ENCODE results near the gene SHISAL1.
"Not testable (repeated sequence)": the region's sequence is repeated elsewhere in the genome, so short reads cannot be mapped to it uniquely, and the experiment has no call there.

SHISAL1 gene

DNA sequence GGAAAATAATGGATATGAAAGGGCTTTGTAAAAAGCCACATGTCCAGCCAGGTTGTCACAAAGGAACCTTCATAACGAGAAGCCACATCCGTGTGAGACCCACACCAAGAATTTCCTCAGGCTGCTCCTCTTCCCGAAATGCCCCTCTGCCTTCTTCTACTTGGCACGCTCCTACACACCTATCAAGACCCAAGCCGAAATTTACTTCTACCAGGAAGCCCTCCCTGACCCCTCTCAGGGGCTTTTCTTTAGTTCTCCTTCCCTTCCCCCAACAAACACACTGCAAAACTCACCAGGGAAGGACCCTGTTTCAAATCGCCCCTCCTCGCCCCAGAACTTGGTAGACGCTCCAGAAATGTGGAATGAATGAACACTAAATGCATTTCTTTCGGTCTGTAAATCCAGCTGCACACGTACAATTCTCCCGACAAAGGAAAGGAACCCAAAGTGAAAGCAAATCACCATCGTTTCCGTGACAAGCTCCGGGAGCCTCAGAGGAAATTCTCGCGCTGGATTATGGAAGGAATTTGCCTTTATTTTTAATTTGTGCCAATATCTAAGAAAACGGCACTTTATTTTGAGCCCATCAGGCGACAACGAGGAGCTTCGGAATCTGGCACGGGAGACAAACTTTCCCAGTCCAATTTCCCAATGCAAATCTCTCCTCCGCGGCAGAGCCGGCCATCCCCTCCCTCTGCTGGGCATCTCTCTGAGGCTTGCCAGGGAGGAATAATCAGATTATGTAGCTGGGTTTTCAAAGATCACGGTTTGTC lies 13.2 kb upstream of the SHISAL1 start:
- DNase-seq: no peak

DNA sequence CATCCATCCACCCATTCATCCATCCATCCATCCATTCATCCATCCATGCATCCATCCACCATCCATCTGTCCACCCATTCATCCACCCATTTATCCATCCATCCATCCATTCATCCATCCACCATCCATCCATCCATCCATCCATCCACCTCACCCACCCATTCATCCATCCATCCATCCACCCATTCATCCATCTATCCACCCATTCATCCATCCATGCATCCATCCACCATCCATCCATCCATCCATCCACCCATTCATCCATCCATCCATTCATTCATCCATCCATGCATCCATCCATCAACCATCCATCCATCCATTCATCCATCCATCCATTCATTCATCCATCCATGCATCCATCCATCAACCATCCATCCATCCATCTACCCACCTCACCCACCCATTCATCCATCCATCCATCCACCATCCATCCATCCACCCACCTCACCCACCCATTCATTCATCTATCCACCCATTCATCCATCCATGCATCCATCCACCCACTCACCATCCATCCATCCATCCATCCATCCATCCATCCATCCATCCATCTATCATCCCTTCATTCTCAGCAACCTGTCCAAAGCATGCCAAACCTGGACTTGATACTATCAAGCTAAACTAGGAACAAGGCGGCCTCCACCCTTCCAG lies 10.5 kb upstream of the SHISAL1 start:
- DNase-seq: not testable (repeated sequence)

DNA sequence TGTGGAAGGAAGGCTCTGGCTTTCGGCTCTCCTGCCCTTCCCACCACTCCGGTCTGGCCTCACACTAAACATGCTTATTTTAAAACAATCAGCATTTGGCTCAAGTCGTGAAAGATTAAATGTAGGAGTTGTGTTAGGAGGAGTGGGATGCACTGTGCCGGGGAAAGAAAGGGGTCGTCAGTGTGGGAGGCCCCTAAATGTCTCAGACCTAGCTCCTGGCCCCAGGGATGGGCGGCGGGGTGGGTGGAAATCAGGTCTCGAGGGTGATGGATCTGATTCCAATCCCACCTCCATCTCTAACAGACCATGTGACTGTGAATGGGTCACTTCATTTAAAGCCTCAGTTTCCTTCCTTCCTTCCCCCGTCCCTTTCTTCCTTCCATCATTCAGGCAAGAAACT lies 6.9 kb upstream of the SHISAL1 start:
- no peak for DNase-seq

DNA sequence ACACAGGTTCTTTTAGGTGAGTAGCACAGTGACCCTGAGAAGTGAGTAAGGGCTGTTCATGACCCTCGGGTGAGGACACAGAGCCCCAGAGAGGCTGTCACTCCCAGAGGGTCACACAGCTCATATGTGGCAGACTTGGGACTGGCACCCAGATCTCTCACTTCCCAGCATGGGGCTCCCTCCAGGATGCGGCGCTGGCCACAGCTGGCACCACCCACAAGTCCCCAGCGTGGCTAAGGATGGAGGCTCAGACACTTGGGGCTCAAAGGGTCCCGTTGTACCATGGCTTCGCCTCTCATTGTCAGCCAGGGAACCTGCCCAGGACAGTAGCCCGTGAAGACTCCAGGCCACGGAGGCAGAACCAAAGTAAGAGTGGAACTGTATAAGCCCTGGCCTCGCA lies 6.0 kb upstream of the SHISAL1 start:
- no peak for DNase-seq

DNA sequence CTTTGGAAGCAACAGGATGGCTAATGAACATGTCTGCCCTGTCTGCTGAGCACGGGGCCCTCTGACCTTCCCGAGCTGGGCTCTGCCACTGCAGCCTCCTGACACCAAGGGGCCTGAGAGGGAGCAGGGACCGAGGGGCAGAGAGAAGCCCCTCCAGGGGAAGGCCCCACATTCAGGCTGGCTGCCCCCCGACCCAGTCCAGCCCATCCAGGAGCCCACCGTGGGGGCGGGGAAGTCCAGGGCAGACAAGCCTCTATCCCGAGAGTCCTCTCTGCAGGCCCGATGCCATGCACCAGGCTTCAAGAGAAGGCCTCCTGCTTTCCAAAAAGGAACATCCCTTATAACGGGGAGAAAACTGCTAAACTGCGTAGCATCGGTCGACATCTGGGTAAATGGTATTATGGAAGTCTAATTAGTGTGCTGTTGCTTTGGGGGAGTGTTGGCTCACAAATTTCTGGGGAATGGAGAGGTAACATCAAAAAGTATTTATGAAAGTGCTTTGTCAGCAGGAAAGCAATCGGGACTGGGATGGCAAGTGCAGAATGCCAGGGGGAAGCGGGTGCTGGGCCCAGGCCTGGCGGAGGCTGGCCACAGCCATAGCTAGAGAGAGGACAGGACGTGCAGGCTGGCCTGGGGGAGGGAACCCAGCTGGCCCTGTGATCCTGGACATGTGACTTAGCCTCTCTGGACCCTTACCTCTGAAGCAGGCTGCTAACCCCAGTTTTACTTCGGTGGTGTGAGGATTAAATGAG lies 5.3 kb upstream of the SHISAL1 start:
- no peak for DNase-seq

DNA sequence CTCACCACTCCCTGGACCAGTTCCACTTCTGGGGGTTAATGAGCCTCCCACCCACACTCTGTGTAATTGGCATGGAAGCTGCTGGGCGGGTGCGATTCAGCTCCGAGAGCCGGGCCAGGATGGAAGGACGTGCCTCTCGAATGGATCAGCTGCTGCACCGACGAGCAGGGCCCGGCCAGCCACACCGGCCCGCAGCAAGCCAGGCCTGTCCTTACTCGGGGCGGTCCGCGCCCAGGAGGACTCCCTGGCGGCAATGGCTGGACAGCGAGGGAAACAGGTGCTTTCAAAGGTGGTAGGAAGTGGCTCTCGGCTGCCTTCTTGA lies 4.3 kb upstream of the SHISAL1 start:
- no peak for DNase-seq

DNA sequence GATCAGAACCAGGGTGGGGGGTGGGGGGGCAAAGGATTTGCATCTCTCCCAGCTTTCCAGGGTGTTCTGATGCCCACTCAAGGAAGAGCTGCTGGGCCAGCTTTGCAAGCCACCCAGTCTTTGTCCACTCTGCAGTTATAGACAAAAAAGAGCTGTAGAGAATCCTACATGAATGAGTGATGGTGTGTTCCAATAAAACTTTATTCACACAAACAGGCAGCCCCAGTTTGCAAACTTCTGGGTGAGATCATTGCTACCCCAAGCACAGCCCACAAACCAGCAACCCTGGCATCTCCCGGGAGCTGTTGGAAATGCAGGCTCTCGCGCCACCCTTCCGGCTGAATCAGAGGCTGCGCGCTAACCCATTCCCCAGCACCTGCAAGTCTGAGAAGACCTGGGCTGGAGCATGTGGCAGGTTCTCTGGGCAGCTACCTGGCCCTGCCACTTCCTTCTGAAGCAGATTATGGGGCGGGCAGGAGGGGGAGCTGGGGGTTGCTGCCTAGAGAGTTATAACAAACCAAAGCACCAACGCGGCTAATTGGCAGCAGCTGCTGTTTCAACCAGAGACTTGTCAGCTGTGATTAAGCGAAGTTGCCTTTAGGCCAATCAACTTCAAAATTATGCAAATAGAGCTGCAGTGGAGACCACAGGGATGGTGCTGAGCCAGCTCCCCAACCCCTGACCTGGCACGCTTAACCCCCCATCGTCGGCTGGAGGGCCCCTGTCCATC lies 3.8 kb upstream of the SHISAL1 start:
- DNase-seq: no peak

DNA sequence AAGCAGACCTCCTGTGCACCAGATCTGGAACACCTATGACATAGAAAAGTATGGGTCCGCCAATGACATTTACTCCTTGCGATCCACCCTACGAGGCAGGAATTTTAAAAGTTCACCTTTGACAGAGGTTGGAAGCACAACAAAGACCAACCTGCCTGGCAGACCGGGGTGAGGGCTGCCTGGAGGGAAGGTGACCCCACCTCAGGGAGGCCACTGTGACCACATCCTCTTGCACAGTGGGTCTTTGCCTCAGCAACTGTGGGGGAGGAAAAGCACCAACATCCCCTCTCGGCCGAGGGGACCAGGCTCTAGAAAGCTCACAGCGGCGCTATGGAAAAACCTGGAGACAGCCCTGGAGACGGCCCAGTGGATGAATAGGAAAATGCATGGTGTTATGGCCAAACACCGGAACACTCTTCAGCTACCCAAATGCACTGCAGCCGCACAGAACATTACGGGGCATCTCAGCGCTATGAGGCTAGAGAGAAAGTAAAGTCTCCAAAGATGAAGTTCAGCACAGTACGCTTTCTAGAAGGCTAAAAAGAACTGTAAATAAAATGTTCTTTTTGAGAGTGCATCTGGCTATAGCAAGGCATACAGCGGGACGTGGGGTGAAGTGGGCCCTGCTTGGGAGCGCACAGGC lies 1.8 kb upstream of the SHISAL1 start:
- no peak for DNase-seq

DNA sequence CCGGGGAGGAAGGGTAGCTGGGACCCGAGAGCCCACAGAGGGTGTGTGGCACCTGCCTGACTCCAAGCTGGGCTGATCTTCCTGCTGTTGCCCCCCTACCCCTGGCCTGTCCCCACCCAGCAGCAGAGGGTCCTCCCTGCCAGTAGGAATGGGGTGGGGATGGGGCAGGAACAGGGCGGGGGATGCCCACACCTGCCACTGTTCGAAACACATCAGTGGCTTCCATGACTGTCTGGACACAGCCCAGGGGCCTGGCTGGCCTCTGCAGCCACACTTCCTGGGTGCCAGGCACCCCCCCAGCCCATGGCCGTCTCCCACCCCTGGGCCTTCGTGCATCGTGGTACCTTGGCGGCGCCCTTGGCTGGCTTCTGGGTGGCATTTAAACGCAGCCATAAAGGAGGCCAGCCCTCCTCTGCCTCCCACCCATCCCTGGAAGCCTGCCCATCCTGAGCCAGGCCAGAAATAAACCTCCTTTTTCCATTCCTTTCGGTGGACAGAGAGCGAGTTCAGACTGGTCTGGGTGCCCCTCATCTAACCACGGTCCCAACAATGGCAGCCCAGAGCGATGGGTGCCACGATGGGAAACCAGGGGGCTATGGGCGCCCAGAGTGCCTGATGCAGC lies 745 bp upstream of the SHISAL1 start:
- DNase-seq: no peak

DNA sequence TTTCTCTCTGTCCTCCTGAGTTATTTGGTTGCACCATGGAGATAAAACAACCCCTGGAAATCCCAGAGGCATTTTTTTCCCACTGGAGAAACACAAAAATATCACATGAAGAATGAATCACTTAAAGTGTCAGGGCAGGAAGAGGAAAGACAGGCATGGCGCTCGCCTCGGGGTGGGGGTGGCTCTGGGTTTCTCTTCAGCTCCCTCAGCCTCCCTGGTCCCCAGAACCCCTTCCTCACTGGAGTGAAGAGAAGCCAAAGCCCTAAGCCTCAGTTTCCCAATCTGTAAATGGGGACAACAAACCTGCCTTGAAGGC lies 938 bp downstream of the SHISAL1 start:
- DNase-seq: no peak

DNA sequence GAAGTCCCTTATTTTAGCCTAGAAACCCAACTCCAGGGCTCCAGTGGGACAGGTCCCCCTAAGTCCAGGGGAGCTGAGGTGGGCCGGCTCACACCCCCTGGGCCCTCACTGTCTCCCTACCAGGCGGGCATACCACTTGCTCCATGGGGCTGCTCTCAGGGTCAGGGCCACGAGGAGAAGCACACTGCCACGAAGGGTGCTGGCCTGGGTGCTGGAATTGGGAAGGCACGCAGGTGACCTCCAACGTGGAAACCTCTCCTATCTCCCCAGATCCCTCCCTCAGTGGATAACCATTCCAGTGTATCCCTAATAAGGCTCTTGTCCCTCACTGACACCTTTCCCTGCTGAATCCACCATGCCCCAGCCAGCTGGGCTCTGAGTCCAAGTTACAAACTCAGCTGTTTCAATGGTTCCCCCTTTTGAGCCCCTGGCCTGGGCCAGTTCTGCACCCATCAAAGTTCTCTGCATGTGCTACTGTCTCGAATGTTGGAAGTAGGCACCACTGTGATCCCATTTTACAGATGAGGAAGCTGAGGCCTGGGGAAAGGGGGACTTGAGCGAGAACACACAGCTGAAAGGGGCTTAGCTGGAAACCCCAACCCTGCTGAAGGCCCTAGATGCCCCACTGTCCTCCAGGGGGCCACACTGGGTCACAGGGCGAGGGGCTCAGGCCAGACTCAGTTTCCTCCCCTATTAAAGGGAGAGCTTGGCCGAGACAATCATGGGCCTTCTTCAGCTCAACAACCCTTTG lies 1.5 kb downstream of the SHISAL1 start:
- DNase-seq: no peak

DNA sequence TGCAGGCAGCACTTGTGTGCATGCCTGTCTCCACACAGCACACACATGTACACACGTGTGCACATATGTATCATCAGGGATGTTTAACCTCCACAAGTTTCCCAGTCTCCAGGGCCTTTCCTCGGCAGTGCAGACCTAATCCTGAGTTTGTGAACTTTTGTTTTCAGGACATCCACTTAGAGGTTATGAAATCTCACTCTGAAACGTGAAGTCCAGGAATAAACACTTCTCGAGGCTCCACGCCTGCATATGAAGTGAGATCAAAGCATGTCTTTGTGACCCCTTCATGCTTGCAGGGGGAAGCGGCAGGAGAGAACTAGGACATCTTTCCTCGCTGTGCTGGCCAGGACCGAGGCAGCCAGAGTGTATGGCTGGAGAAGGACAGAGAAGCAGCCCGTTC lies 3.1 kb downstream of the SHISAL1 start:
- DNase-seq: no peak

DNA sequence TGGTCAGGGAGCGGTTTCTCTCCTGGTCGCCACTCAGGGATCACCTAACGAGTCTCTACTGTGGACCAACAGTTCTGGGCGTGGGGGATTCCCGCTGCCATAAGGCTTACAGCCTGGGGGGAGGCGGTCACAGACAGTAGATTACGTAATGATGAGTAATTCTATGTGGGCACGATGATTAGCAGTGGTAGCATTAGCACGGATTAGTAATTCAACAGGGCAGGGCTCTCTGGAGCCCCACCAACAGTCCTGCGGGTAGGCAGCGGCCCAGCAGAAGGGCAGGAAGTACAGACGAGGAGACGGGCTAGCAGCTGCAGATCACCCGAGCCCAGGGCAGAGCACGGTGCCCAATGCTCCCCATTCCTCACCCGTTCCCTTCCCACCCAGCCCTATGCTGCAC lies 3.6 kb downstream of the SHISAL1 start:
- no peak for DNase-seq

DNA sequence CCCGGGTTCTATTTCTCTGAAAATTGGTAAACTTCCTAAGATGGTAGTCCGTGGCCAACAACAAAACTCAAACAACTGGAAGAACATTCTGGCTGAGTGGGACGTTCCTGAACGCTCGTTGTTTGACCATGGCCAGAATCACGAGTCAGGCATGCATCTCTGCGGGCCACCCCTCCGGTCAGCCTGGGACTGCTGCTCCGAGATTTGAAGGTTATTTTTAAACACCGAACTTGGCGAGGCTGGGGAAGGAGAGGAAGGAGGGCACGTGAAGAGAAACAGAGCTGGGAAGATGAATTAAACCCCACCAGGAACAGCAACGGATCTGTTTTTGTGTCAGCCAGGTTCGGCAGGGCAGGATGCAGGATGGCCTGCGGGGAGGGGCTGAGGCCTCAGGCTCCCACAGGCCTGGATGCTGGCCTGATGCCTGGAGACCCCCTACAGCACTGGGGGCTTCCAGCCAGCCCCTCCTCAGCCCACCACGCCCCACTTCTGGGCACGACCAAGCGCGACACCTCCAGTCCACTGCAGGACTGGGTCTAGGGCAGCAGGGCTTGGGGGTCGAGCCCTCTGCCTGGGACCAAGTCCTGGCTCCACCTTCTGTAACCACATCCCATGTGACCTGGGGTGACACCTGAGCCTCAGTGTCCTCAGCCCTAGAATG lies 5.1 kb downstream of the SHISAL1 start:
- no peak for DNase-seq

DNA sequence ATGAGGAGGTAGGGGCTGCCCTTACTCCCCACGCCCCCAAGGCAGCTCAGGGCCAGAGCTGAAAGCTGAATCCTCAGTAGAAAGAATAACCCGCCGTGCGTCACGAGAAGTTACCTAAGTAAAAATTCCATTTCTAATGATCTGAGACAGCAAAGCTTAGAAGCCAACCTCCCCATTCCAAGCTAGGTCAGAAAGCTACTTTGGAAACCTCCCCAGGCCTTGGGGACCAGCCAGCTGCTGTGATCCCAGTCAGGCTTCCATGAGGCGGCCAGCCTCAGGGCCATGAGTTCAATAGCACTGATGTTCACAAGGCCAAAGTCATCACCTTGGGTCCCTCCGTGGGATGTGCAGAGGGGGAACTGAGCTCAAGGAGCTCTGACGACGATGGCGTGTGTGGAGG lies 6.9 kb downstream of the SHISAL1 start:
- no peak for DNase-seq

DNA sequence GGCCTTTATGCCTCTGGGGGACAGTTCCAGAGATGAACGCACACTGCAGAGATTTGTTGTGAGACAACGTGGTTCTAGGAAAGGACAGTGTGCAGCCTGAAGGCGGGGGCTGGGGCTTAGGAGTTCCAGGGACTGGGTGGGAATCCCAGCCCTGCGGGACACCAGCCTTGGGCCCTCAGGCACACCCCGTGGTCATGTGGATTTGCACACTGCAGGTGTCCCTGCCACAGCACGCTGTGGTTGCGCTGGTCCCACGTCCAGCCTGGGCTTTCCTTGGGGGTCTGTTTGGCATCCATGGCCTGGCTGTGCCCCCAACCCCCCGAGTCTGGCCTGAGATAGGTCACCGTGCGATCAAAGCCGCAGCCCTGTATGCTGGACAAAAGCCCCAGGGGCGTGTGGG lies 7.3 kb downstream of the SHISAL1 start:
- DNase-seq: no peak

DNA sequence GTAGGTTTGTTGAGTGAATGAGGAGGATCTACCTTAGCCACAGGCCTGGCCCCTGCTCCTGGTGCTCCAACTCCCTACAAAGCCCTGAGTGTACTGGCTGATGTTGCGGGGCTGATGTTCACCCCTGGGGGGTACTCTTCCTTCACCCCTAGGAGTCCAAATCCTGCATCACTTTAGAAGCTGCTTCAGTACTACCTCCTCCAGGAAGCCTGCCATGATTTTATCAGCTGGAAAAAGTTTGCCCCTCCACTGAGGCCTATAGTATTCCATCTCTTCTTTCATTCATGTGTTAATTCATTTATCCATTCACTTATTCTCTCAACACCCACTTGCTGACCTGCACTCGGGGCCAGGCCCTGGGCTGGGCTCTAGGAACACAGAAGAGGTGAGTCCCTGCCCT lies 7.8 kb downstream of the SHISAL1 start:
- no peak for DNase-seq

DNA sequence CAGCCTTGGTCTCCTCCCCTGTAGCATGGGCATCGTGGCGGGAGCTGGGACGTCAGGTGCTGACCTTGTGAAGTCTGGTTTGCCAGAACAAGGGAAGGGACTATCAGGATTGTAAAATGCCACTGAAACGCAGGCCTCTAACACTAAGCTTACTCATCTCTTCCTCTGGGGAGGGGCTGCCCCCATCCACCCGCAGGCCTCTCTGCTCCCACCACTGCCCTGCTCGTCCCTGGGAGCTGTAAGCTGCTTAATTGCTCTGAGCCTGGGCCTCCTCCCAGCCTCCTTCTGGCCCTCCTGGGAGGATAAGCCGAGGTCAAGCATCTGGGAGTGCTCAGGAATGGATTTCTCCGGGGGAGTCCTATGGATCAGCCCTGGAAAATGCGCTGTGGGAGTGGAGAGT lies 8.4 kb downstream of the SHISAL1 start:
- no peak for DNase-seq

DNA sequence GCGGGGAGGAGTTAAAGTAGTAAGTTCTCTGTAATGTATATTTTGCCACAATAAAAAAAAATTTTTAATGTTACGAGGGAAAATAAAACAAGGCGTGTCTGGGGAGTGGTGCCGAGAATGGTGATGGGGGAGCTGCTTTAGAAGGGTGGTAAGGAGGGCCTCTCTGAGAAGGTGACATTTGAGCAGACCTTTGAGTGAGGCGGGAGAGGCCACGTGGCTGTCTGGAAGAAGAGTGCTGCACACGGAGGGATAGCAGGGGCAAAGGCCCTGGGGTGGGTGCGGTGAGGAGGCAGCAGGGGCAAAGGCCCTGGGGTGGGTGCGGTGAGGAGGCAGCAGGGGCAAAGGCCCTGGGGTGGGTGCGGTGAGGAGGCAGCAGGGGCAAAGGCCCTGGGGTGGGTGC lies 10.4 kb downstream of the SHISAL1 start:
- not testable (repeated sequence) for DNase-seq

DNA sequence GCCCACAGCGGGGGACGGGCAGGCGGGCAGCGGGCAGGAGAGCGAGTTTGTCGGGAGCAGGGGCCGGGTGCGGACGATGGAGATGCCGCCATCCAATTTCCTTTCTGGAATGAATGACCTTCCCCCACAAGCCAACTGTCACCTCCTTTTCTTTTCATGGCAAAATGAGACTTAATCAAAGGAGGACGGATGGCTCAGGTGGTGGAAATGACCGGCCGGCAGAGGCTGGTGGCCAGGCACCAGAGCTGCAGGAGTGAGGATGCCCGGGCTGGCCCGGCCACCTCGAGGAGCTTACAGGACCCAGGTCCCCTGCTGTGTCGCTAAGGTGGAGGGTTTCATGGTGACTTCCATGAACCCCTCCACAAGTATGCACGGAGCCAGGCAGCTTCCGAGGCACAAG lies 11.7 kb downstream of the SHISAL1 start:
- DNase-seq: no peak

DNA sequence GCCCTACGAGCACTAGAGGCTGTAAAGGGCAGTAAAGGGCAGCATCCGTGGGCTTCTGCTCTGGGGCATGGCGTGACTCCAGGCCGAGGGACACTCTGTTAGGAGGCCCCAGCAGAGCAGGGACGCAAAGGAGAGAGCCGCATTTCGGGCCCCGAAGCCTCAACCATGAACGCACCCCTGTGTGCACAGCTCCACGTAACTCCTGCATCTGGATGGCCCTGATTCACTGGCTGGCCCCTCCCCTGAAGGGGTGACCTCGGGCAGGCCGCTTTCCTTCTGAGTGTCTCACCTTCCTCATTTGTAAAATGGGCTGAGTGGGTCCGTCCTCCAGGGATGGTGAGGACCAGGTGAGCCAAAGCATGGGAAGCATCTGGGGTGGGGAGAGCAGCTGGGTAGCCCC lies 13.6 kb downstream of the SHISAL1 start:
- DNase-seq: no peak

Data from stimulated activated CD4-positive, alpha-beta T cell treated with anti-CD3 and anti-CD28 coated beads, Interleukin-2, amount 100 ng/mL, for 24 hours (primary cell).